T-helper 1 cell treated with Interleukin-12 subunit alpha and Interleukin-12 subunit beta and Interleukin-4 antibody, amounts not matched to agents 30 μg/mL and 1 μg/mL, for 36 hours (primary cell): Measurements from ENCODE around the gene AADAC.
"Not testable (repeated sequence)": the region's sequence is repeated elsewhere in the genome, so short reads cannot be mapped to it uniquely, and the experiment has no call there.

Source experiments
- H3K27ac Mint-ChIP-seq: one replicate; pipeline ENCODE4 v1.8.0; 2021; ENCODE audit warnings: mild to moderate bottlenecking, mixed read lengths
- H3K27me3 Mint-ChIP-seq: one replicate; pipeline ENCODE4 v1.8.0; 2021; ENCODE audit warnings: low read depth, mixed read lengths
- H3K36me3 Mint-ChIP-seq: one replicate; pipeline ENCODE4 v1.8.0; 2021; ENCODE audit warnings: low read depth, mixed read lengths
- H3K4me1 Mint-ChIP-seq: one replicate; pipeline ENCODE4 v1.8.0; 2021; ENCODE audit warnings: low read depth, mixed read lengths
- H3K4me3 Mint-ChIP-seq: one replicate; pipeline ENCODE4 v1.8.0; 2021; ENCODE audit warnings: mild to moderate bottlenecking, moderate library complexity, mixed read lengths
- H3K9me3 Mint-ChIP-seq: one replicate; pipeline ENCODE4 v1.8.0; 2021; ENCODE audit warnings: mixed read lengths

The AADAC gene

GRCh38 chr3:151813799-151814198 is at the start of gene AADAC:
Gene AADAC, plus strand, starts transcription at chr3:151814116. Its CDS starts 47 bp downstream, at chr3:151814163.
- Mint-ChIP-seq H3K27me3 (peaks cover 8% of the 10 kb centered on the region), H3K4me3 (no peak within 1 kb of the TSS), H3K4me1 (no peaks in the 10 kb centered on the region), H3K9me3 (no peaks in the 10 kb centered on the region), H3K27ac (no peak within 1 kb of the TSS), H3K36me3 (no peaks in the 10 kb centered on the region)

GRCh38 chr3:151764699-151765098 is 49.2 kb upstream of the AADAC start:
- H3K36me3 Mint-ChIP-seq, H3K27ac Mint-ChIP-seq, H3K4me1 Mint-ChIP-seq, H3K27me3 Mint-ChIP-seq, H3K9me3 Mint-ChIP-seq, H3K4me3 Mint-ChIP-seq: not testable (repeated sequence)

GRCh38 chr3:151765685-151766084 is 48.2 kb upstream of the AADAC start:
- Mint-ChIP-seq H3K27ac (no peak overlapping the region), H3K27me3 (no peaks in the 10 kb centered on the region), H3K9me3 (no peaks in the 10 kb centered on the region), H3K4me3 (no peak overlapping the region), H3K36me3 (no peaks in the 10 kb centered on the region), H3K4me1 (no peaks in the 10 kb centered on the region)

- no peaks in the 10 kb centered on the region for H3K36me3 Mint-ChIP-seq
- no peak overlapping the region for H3K4me3 Mint-ChIP-seq
- H3K27ac Mint-ChIP-seq, result no peak overlapping the region
- no peaks in the 10 kb centered on the region for H3K4me1 Mint-ChIP-seq
- H3K9me3 Mint-ChIP-seq, result no peaks in the 10 kb centered on the region
- no peaks in the 10 kb centered on the region for H3K27me3 Mint-ChIP-seq
Measured at GRCh38 chr3:151766454-151766853, 47.5 kb upstream of the AADAC start.

- no peaks in the 10 kb centered on the region for H3K4me1 Mint-ChIP-seq
- H3K4me3 Mint-ChIP-seq, result no peak overlapping the region
- no peaks in the 10 kb centered on the region for H3K9me3 Mint-ChIP-seq
- no peaks in the 10 kb centered on the region for H3K27me3 Mint-ChIP-seq
- H3K27ac Mint-ChIP-seq, result no peak overlapping the region
- no peaks in the 10 kb centered on the region for H3K36me3 Mint-ChIP-seq
Measured at GRCh38 chr3:151768393-151768930, 45.5 kb upstream of the AADAC start.

GRCh38 chr3:151769175-151769574 is 44.7 kb upstream of the AADAC start:
- Mint-ChIP-seq H3K36me3 (no peaks in the 10 kb centered on the region), H3K4me3 (no peak overlapping the region), H3K9me3 (no peaks in the 10 kb centered on the region), H3K4me1 (no peaks in the 10 kb centered on the region), H3K27ac (no peak overlapping the region), H3K27me3 (no peaks in the 10 kb centered on the region)

- H3K4me1 Mint-ChIP-seq, result no peaks in the 10 kb centered on the region
- peaks cover 3% of the 10 kb centered on the region for H3K27me3 Mint-ChIP-seq
- H3K9me3 Mint-ChIP-seq, result no peaks in the 10 kb centered on the region
- no peak overlapping the region for H3K4me3 Mint-ChIP-seq
- no peak overlapping the region for H3K27ac Mint-ChIP-seq
- H3K36me3 Mint-ChIP-seq, result no peaks in the 10 kb centered on the region
Measured at GRCh38 chr3:151770956-151771355, 43.0 kb upstream of the AADAC start.

GRCh38 chr3:151772825-151773480 is 41.0 kb upstream of the AADAC start:
- Mint-ChIP-seq H3K9me3 (no peaks in the 10 kb centered on the region), H3K4me3 (no peak overlapping the region), H3K36me3 (no peaks in the 10 kb centered on the region), H3K27me3 (peaks cover 3% of the 10 kb centered on the region), H3K27ac (no peak overlapping the region), H3K4me1 (no peaks in the 10 kb centered on the region)

GRCh38 chr3:151774235-151774634 is 39.7 kb upstream of the AADAC start:
- Mint-ChIP-seq H3K27me3 (peaks cover 3% of the 10 kb centered on the region), H3K36me3 (no peaks in the 10 kb centered on the region), H3K4me1 (no peaks in the 10 kb centered on the region), H3K4me3 (no peak overlapping the region), H3K9me3 (no peaks in the 10 kb centered on the region), H3K27ac (no peak overlapping the region)

GRCh38 chr3:151774910-151775309 is 39.0 kb upstream of the AADAC start:
- Mint-ChIP-seq H3K9me3 (no peaks in the 10 kb centered on the region), H3K27ac (no peak overlapping the region), H3K36me3 (no peaks in the 10 kb centered on the region), H3K4me1 (no peaks in the 10 kb centered on the region), H3K4me3 (no peak overlapping the region), H3K27me3 (peaks cover 3% of the 10 kb centered on the region)

- H3K36me3 Mint-ChIP-seq, result no peaks in the 10 kb centered on the region
- no peak overlapping the region for H3K27ac Mint-ChIP-seq
- peaks cover 3% of the 10 kb centered on the region for H3K27me3 Mint-ChIP-seq
Measured at GRCh38 chr3:151775314-151776258, 38.3 kb upstream of the AADAC start.

GRCh38 chr3:151776259-151776740 is 37.6 kb upstream of the AADAC start:
- peaks cover 3% of the 10 kb centered on the region for H3K27me3 Mint-ChIP-seq
- H3K4me3 Mint-ChIP-seq, result no peak overlapping the region
- no peaks in the 10 kb centered on the region for H3K36me3 Mint-ChIP-seq
- no peaks in the 10 kb centered on the region for H3K4me1 Mint-ChIP-seq
- H3K27ac Mint-ChIP-seq, result no peak overlapping the region
- no peaks in the 10 kb centered on the region for H3K9me3 Mint-ChIP-seq

More at GRCh38 chr3:151775314-151776258, 38.3 kb upstream of the AADAC start:
- no peaks in the 10 kb centered on the region for H3K9me3 Mint-ChIP-seq
- no peak overlapping the region for H3K4me3 Mint-ChIP-seq
- H3K4me1 Mint-ChIP-seq, result no peaks in the 10 kb centered on the region

- no peaks in the 10 kb centered on the region for H3K36me3 Mint-ChIP-seq
- H3K4me1 Mint-ChIP-seq, result no peaks in the 10 kb centered on the region
- no peaks in the 10 kb centered on the region for H3K9me3 Mint-ChIP-seq
- H3K4me3 Mint-ChIP-seq, result no peak overlapping the region
- H3K27me3 Mint-ChIP-seq, result peaks cover 3% of the 10 kb centered on the region
- no peak overlapping the region for H3K27ac Mint-ChIP-seq
Measured at GRCh38 chr3:151777880-151778279, 36.0 kb upstream of the AADAC start.

GRCh38 chr3:151787626-151788025 is 26.3 kb upstream of the AADAC start:
- no peaks in the 10 kb centered on the region for H3K36me3 Mint-ChIP-seq
- H3K9me3 Mint-ChIP-seq, result no peaks in the 10 kb centered on the region
- no peaks in the 10 kb centered on the region for H3K27me3 Mint-ChIP-seq
- H3K4me3 Mint-ChIP-seq, result no peak overlapping the region
- H3K27ac Mint-ChIP-seq, result no peak overlapping the region
- H3K4me1 Mint-ChIP-seq, result no peaks in the 10 kb centered on the region

- H3K9me3 Mint-ChIP-seq, result no peaks in the 10 kb centered on the region
- H3K4me3 Mint-ChIP-seq, result no peak overlapping the region
- H3K36me3 Mint-ChIP-seq, result no peaks in the 10 kb centered on the region
- H3K27me3 Mint-ChIP-seq, result no peaks in the 10 kb centered on the region
- no peaks in the 10 kb centered on the region for H3K4me1 Mint-ChIP-seq
- no peak overlapping the region for H3K27ac Mint-ChIP-seq
Measured at GRCh38 chr3:151788401-151788800, 25.5 kb upstream of the AADAC start.
